Pancreas (tissue), 10 donors: Measurements from ENCODE around the gene RBM23. TPM values are rescaled to one million over a fixed set of nuclear protein-coding genes. Genes with fewer than 3 reads are reported as not detected.

ENCODE experiments used
- ATAC-seq, 4 donors: fragments of 200-7000 bp; cut with Tn5 transposase; one replicate each; pipeline versions ENCODE4 v1.8.0 to v1.9.1; 2020; ENCODE audit warnings: mild to moderate bottlenecking in 4 of 4, moderate library complexity in 4 of 4
- DNase-seq, 6 donors: peaks; one replicate each; pipeline ENCODE4 v3.0.0-alpha.2; 2020
- FAIRE-seq: peaks from 2 replicates; lab custom pipeline; 2012; peaks lifted over from hg19 to GRCh38; lab: Jason Lieb, UNC
- H3K27ac ChIP-seq, 4 donors: fragments of 200-600 bp; sonication (generic); 1 replicate in 3 of 4; 2 replicates in 1 of 4; pipeline versions ENCODE4 v1.5.0 to v1.8.0; 2020
- H3K27me3 ChIP-seq, 4 donors: fragments of 200-600 bp; one replicate each; pipeline ENCODE4 v1.8.0; 2021
- H3K36me3 ChIP-seq, 3 donors: fragments of 200-600 bp; sonication (generic) in 1 of 3; one replicate each; pipeline versions ENCODE4 v1.5.0 to v1.8.0; 2020 to 2021
- H3K4me1 ChIP-seq, 3 donors: fragments of 200-600 bp; one replicate each; pipeline ENCODE4 v1.8.0; 2021
- H3K4me3 ChIP-seq, 4 donors: fragments of 200-600 bp; sonication (generic) in 2 of 4; one replicate each; pipeline versions ENCODE4 v1.5.0 to v1.8.0; 2020 to 2021
- H3K9me3 ChIP-seq, 4 donors: fragments of 200-600 bp; one replicate each; pipeline ENCODE4 v1.8.0; 2021
- CTCF ChIP-seq, 4 donors: fragments of 200-600 bp; sonication (generic) in 3 of 4; IDR thresholded peaks; one replicate each; pipeline versions ENCODE4 v1.5.0 to v1.8.0; 2021; ENCODE audit warnings: antibody characterized with exemption in 4 of 4
- WGBS, 2 donors: extraction: QIAGEN DNeasy Blood & Tissue Kit; methylation state at CpG; one replicate each; pipeline ENCODE4 v1.1.7; 2013; 5-methylcytosine and 5-hydroxymethylcytosine counted together
- intact Hi-C, 3 donors: fragments of 100-400 bp; cut with DNase I; formaldehyde crosslinking; loops; one replicate each; pipeline versions ENCODE4 v1.11.1 to v1.14.2; 2022
- polyA plus RNA-seq, 2 donors: library from polyadenylated mRNA; stranded (reverse); fragments of 200-250 nt; gene quantifications; one replicate each; pipeline ENCODE4 v1.2.3, GENCODE V29; 2013
- total RNA-seq, 6 donors: library from RNA; stranded (reverse); fragmentation: NEBNext Ultra II Directional in 4 of 6; extraction: Animal tissue kit (Norgen Biotek cat#: 25700) in 4 of 6; gene quantifications; one replicate each; pipeline versions ENCODE4 v1.2.1 to v1.2.4, GENCODE V29; 2021 to 2023
- donor health status: healthy with polysubstance abuse.
- donor health status: DM: no; HTN: no; CAD: no; lungs with moderate emphysema.
- donor health status: DM: no; HTN: no; CAD: no.
- donor health status: control.
- donor health status: control.
- donor health status: Bipolar disorder and iron deficiency.
- donor health status: DM: yes; HTN: yes; CAD: no.
- donor health status: DM: no; HTN: no; CAD: no.
- donor health status: DM: no; HTN: no; CAD: no.
- donor health status: DM: yes; HTN: yes; CAD: no.

RBM23 gene
- total and polyA plus RNA-seq, 8 donors: 20.9 to 58.6 (median 31.2) TPM

DNA sequence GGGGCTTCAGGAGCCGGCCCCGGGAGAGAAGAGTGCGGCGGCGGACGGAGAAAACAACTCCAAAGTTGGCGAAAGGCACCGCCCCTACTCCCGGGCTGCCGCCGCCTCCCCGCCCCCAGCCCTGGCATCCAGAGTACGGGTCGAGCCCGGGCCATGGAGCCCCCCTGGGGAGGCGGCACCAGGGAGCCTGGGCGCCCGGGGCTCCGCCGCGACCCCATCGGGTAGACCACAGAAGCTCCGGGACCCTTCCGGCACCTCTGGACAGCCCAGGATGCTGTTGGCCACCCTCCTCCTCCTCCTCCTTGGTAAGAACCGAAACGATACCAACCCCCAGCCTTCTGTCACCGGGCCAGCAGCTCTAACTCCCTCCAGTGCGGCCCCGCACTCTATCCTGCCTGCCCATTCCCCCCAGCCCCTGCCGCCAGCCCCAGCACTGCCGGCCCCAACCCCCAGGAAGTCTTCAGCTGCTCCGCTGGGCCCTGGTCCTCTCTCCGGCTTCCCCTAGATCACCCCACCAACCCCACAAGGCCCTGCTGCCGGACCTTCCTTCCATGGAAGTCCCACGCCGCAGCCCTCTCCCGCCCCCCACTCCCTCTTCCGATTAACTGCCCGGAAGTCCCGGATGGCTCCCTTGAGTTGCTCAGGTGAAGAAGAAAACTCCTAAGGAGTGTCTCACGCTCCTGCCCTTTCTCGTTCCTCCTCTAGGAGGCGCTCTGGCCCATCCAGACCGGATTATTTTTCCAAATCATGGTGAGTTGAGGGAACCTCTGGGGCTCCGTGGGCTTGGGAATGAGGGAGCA is 46.7 kb downstream of the RBM23 start:
- Histone ChIP-seq H3K4me3 (peak overlapping the region; percentile 77 to 97 (median 89)), H3K4me1 (peaks cover 9 to 21% (median 12%) of the 10 kb centered on the region in 3 donors), H3K36me3 (peaks cover 5 to 39% (median 25%) of the 10 kb centered on the region in 3 donors), H3K27me3 (no peaks in the 10 kb centered on the region), H3K9me3 (no peaks in the 10 kb centered on the region), H3K27ac (peak overlapping the region; percentile 94 to 99 (median 98))
- intact Hi-C loops: loop anchor here in 1 of 3 donors (10.0 kb wide), 1 partner anchor 103 kb away; no protein-coding TSS in a partner anchor
- DNase-seq (peak; percentile 76 to 89 (median 85)), ATAC-seq (peak; percentile 62 to 78 (median 72)), FAIRE-seq (no peak)
- TF ChIP-seq CTCF (IDR thresholded peaks at IDR 0.05): peak; percentile 86 to 94 (median 90)
- 0% methylated on average over 28 to 45 of the region's 45 CpGs for WGBS, 2 donors

DNA sequence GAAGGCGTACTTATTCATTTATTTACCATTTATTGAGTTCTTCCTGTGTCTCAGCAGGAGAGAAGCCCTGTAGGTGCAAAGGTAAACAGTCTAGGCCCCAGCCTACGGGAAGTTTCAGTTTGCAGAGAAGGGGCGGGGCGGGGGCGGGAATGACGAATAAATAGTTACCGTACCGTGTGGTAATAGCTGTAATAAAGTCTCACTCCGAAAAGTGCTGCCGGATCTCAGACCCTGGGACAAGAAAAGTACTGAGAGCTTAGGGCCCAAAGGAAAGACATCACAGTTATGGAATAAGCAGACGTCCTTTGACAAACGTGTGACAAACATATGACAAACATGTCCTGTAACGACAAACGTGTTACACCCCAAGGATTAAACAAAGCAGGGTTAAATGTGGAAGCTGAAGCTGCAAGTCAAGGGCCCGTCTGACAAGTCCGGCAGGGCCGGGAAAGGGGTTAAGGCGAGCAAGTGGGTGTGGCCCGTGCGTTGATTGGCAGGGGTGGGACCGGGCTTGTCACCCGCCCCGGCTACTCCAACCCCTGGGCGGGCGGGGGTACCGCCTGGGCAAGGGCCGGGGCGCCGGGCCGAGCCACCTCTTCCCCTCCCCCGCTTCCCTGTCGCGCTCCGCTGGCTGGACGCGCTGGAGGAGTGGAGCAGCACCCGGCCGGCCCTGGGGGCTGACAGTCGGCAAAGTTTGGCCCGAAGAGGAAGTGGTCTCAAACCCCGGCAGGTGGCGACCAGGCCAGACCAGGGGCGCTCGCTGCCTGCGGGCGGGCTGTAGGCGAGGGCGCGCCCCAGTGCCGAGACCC is 47.5 kb downstream of the RBM23 start, which contains the start of gene LRP10:
TSS of gene LRP10 (plus strand) at position 517 of the 809 bp plus-strand sequence. CDS start 564 bp downstream, outside the sequence.
- ATAC-seq (peak; percentile 92 to 96 (median 92)), DNase-seq (peak; percentile 92 to 97 (median 94)), FAIRE-seq (no peak)
- no peak for TF ChIP-seq CTCF (IDR thresholded peaks at IDR 0.05)
- H3K4me3 ChIP-seq: peak within 1 kb of the TSS; percentile 77 to 97 (median 89)
- 0 to 1% methylated on average over 43 to 50 of the region's 50 CpGs for WGBS, 2 donors
- peak within 1 kb of the TSS; percentile 94 to 99 (median 98) for H3K27ac ChIP-seq
- intact Hi-C loops: loop anchor here in 1 of 3 donors (10.0 kb wide), 1 partner anchor 103 kb away; no protein-coding TSS in a partner anchor
- H3K4me1 ChIP-seq: peaks cover 9 to 21% (median 12%) of the 10 kb centered on the region in 3 donors
- H3K27me3 ChIP-seq: no peaks in the 10 kb centered on the region
- H3K9me3 ChIP-seq: no peaks in the 10 kb centered on the region
- H3K36me3 ChIP-seq: peaks cover 5 to 31% (median 17%) of the 10 kb centered on the region in 3 donors

DNA sequence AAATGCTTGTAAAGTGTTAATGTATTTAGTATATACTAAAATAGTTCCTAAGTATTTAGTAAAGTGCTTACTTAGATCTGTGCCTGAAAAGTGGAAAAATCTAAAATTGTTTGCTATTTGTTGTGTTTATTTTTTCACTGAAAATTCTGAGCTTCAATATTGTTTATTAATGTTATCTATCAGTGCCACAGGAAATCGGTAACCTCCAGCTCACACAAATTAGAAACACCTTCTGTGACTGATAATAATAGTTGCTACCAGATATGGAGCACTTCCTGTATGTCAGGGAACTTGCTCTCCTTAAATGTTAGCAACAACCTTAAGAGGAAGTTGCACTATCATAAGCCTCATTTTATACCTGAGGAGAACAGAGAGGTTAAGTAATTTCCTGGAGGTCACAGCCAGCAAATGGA is 48.1 kb downstream of the RBM23 start:
- ATAC-seq: peak in 2 of 4 donors; percentile 10 to 14
- peaks cover 9 to 21% (median 12%) of the 10 kb centered on the region in 3 donors for H3K4me1 ChIP-seq
- no peaks in the 10 kb centered on the region for H3K27me3 ChIP-seq
- peak overlapping the region; percentile 94 to 99 (median 98) for H3K27ac ChIP-seq
- peaks cover 5 to 24% (median 11%) of the 10 kb centered on the region in 3 donors for H3K36me3 ChIP-seq
- intact Hi-C loops: loop anchor here in 1 of 3 donors (10.0 kb wide), 1 partner anchor 104 kb away; no protein-coding TSS in a partner anchor
- DNase-seq: no peak
- no peaks in the 10 kb centered on the region for H3K9me3 ChIP-seq
- FAIRE-seq: no peak
- 0 to 2% methylated on average over 1 of the region's 1 CpG for WGBS, 2 donors
- no peak for TF ChIP-seq CTCF (IDR thresholded peaks at IDR 0.05)
- peak overlapping the region in 3 of 4 donors; percentile 10 to 86 (median 77) for H3K4me3 ChIP-seq

DNA sequence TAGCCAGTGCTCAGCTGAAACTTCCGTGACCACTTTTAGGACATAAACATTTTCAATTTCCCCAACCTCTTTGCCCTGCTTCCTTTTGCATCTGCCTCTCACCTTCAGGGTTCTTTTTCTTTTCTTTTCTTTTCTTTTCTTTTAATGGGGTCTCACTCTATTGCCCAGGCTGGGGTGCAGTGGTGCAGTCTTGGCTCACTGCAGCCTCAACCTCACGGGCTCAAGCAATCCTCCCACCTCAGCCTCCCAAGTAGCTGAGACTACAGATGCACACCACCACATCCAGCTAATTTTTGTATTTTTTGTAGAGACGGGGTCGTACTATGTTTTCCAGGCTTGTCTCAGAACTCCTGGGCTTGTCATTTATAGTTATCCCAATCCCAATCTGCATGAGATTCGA is 52.1 kb downstream of the RBM23 start:
- DNase-seq (no peak), ATAC-seq (no peak), FAIRE-seq (no peak)
- intact Hi-C loops: no loop called here
- H3K27me3 ChIP-seq: no peaks in the 10 kb centered on the region
- no peak overlapping the region for H3K4me3 ChIP-seq
- H3K9me3 ChIP-seq: no peaks in the 10 kb centered on the region
- TF ChIP-seq CTCF (IDR thresholded peaks at IDR 0.05): no peak
- WGBS, 2 donors: 91 to 92% methylated on average over 5 of the region's 5 CpGs
- no peaks in the 10 kb centered on the region for H3K36me3 ChIP-seq
- H3K4me1 ChIP-seq: peaks cover 7 to 9% (median 8%) of the 10 kb centered on the region in 3 donors
- no peak overlapping the region for H3K27ac ChIP-seq
